Progenitor cell of endocrine pancreas (in vitro differentiated cells): ENCODE results near the gene PPP2R5C. TPM values are rescaled to one million over a fixed set of nuclear protein-coding genes. Genes with fewer than 3 reads are reported as not detected.

ENCODE experiments used
- DNase-seq: peaks from one replicate; pipeline ENCODE4 v3.0.0; 2021; ENCODE audit warnings: low spot score; ENCODE audit not compliant: unreplicated experiment
- H3K27ac Mint-ChIP-seq: 2 replicates; pipeline ENCODE4 v1.8.0; 2021; ENCODE audit warnings: mild to moderate bottlenecking, moderate library complexity, mixed read lengths
- H3K27me3 Mint-ChIP-seq: 2 replicates; pipeline ENCODE4 v1.8.0; 2021; ENCODE audit warnings: mixed read lengths
- H3K36me3 Mint-ChIP-seq: 2 replicates; pipeline ENCODE4 v1.8.0; 2022; ENCODE audit warnings: mixed read lengths; ENCODE audit not compliant: insufficient read depth
- H3K4me1 Mint-ChIP-seq: 2 replicates; pipeline ENCODE4 v1.8.0; 2021; ENCODE audit warnings: low read depth, mixed read lengths
- H3K4me3 Mint-ChIP-seq: 2 replicates; pipeline ENCODE4 v1.8.0; 2021; ENCODE audit warnings: low read depth, mild to moderate bottlenecking, moderate library complexity, mixed read lengths
- H3K9me3 Mint-ChIP-seq: 2 replicates; pipeline ENCODE4 v1.8.0; 2021; ENCODE audit warnings: low read depth, mixed read lengths
- CTCF ChIP-seq: fragments of 200-600 bp; sonication (generic); IDR thresholded peaks from one replicate; pipeline ENCODE4 v1.5.0; 2021; ENCODE audit warnings: antibody characterized with exemption, mild to moderate bottlenecking; ENCODE audit not compliant: unreplicated experiment
- total RNA-seq: library from RNA; stranded (reverse); gene quantifications from 2 replicates; pipeline ENCODE4 v1.2.1, GENCODE V29; 2021

Gene PPP2R5C
- total RNA-seq, 1 donor from 2014 or later: 120 TPM

DNA sequence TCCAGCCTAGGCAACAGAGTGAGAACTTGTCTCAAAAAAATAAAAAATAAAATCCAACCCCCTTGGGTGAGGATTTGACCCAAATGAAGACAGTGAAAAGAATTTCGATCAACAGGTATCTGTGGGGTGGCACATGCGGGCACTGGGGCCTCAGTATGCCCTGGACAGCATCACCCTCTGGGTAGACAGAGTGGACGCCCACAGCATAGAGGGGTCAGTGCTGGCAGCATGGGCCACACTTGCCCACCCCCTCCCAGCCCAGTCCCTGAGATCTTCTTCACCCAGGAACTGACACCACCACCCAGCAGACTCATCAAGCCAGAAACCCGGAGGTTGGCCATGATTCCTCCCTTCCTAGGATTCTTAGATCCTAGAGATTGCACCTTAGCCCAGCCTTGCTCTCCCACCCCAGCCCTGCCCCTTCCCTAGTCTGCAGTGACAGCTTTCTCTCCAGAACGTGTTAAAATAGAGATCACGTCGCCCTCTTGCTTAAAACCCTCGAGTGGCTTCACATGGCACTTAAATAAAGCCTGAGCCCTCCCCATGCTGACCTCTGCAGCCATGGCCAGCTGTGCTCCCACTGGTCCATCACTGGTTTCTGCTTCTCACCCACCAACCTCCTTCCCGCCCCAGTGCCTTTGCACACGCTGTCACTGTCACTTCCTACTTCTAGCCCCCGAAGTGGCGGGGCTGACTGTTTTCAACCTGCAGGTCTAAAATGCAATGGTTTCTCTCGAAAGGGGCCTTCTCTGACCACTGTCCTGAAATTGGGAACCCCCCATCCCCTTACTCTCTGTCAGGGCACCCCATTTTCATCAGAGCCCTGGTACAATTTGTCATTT is 176.6 kb downstream of the PPP2R5C start:
- DNase-seq: no peak
- H3K4me3 Mint-ChIP-seq: no peak overlapping the region
- peaks cover 34% of the 10 kb centered on the region for H3K27me3 Mint-ChIP-seq
- no peaks in the 10 kb centered on the region for H3K9me3 Mint-ChIP-seq
- no peak for TF ChIP-seq CTCF
- no peak overlapping the region for H3K27ac Mint-ChIP-seq
- H3K36me3 Mint-ChIP-seq: no peaks in the 10 kb centered on the region
- H3K4me1 Mint-ChIP-seq: no peaks in the 10 kb centered on the region

DNA sequence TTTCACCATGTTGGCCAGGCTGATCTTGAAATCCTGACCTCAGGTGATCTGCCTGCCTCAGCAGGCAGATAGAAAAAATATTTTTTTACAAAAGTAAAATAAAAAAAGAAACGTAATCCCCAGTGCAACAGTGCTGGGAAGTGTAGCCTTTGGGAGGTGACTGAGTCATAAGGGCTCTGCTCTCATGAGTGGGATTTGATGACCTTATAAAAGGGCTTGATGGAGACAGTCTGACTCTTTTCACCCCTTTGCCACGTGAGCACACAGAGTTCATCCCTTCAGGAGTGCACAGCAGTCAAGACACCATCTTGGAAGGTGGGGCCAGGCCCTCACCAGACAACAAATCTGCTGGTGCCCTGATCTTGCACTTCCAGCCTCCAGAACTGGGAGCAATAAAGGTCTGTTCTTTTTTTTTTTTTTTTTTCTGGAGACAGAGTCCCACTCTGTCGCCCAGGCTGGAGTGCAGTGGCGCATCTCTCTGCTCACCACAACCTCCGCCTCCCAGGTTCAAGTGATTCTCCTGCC is 178.2 kb downstream of the PPP2R5C start:
- H3K9me3 Mint-ChIP-seq: no peaks in the 10 kb centered on the region
- H3K36me3 Mint-ChIP-seq: no peaks in the 10 kb centered on the region
- DNase-seq: no peak
- H3K4me1 Mint-ChIP-seq: no peaks in the 10 kb centered on the region
- no peak for TF ChIP-seq CTCF
- no peak overlapping the region for H3K4me3 Mint-ChIP-seq
- H3K27ac Mint-ChIP-seq: no peak overlapping the region
- H3K27me3 Mint-ChIP-seq: peaks cover 47% of the 10 kb centered on the region

- Mint-ChIP-seq H3K36me3 (no peaks in the 10 kb centered on the region), H3K4me3 (no peak overlapping the region), H3K9me3 (no peaks in the 10 kb centered on the region), H3K27ac (no peak overlapping the region), H3K27me3 (peaks cover 50% of the 10 kb centered on the region), H3K4me1 (peaks cover 13% of the 10 kb centered on the region)
- TF ChIP-seq CTCF: no peak
- no peak for DNase-seq
Measured at GRCh38 chr14:101944451-101944850, 182.9 kb downstream of the PPP2R5C start.

DNA sequence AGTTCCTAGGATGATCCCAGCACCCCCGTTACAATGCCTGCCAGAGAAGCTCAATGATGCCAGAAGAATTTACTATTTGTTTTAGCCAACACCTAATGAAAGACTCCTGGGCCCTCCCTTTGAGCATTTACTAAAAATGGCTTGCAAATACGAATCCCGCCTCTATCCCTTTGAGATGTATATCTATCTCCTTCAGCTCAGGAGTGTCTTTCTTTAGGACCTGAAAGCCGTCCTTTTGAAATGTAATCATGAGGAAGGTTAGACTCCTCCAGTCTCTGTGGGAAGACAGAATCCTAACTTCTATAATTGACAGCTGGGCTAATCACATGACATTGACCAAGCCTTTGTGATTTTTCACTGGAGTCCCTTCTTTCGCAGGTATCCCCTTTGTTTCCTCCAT is 183.7 kb downstream of the PPP2R5C start:
- Mint-ChIP-seq H3K4me1 (peaks cover 13% of the 10 kb centered on the region), H3K36me3 (no peaks in the 10 kb centered on the region), H3K27me3 (peaks cover 49% of the 10 kb centered on the region), H3K4me3 (peak overlapping the region; percentile 29), H3K9me3 (no peaks in the 10 kb centered on the region), H3K27ac (no peak overlapping the region)
- DNase-seq: no peak
- TF ChIP-seq CTCF: no peak

- Mint-ChIP-seq H3K36me3 (no peaks in the 10 kb centered on the region), H3K9me3 (no peaks in the 10 kb centered on the region), H3K27me3 (peaks cover 32% of the 10 kb centered on the region), H3K27ac (peak overlapping the region; percentile 99), H3K4me3 (peak overlapping the region; percentile 94), H3K4me1 (peaks cover 13% of the 10 kb centered on the region)
- no peak for DNase-seq
- no peak for TF ChIP-seq CTCF
Measured at GRCh38 chr14:101947577-101947903, 186.0 kb downstream of the PPP2R5C start.
